CD14-positive monocyte (primary cell): ENCODE data around the gene TENT5C. TPM values are rescaled to one million over a fixed set of nuclear protein-coding genes. Genes with fewer than 3 reads are reported as not detected.

Experiments used
- DNase-seq, 3 donors: peaks; one replicate each; pipeline ENCODE4 v3.0.0-alpha.2; 2011 to 2022
- H2AFZ ChIP-seq: 2 replicates; pipeline ENCODE4 v1.6.0; 2012; ENCODE audit warnings: mild to moderate bottlenecking, low read depth, low read length, inconsistent platforms; ENCODE audit not compliant: insufficient read depth, poor library complexity, severe bottlenecking
- H3K27ac ChIP-seq, 2 donors: 1 replicate in 1 of 2; 2 replicates in 1 of 2; pipeline ENCODE4 v1.5.1; 2012 to 2013; ENCODE audit warnings: low read length in 2 of 2, control low read depth in 1 of 2, inconsistent platforms in 1 of 2, low read depth in 1 of 2, mild to moderate bottlenecking in 1 of 2
- H3K27me3 ChIP-seq, 2 donors: one replicate each; pipeline versions ENCODE4 v1.6.0 to v1.6.1; 2011 to 2013; ENCODE audit warnings: low read length in 2 of 2; ENCODE audit not compliant: control insufficient read depth in 2 of 2, insufficient read depth in 2 of 2
- H3K36me3 ChIP-seq, 2 donors: replicated peaks in 1 of 2; 1 replicate in 1 of 2; 2 replicates in 1 of 2; pipeline versions ENCODE4 v1.5.1 to v1.6.1; 2012 to 2013; ENCODE audit warnings: low read length in 2 of 2, control low read depth in 1 of 2, inconsistent platforms in 1 of 2, mild to moderate bottlenecking in 1 of 2; ENCODE audit not compliant: insufficient read depth in 2 of 2, control insufficient read depth in 1 of 2
- H3K4me1 ChIP-seq, 2 donors: 1 replicate in 1 of 2; 2 replicates in 1 of 2; pipeline versions ENCODE4 v1.5.1 to v1.6.1; 2012 to 2013; ENCODE audit warnings: low read length in 2 of 2, control low read depth in 1 of 2, inconsistent platforms in 1 of 2, mild to moderate bottlenecking in 1 of 2, moderate library complexity in 1 of 2; ENCODE audit not compliant: insufficient read depth in 2 of 2, control insufficient read depth in 1 of 2
- H3K4me2 ChIP-seq: replicated peaks from 2 replicates; pipeline ENCODE3; 2012; ENCODE audit warnings: low read length, moderate library complexity, mild to moderate bottlenecking; ENCODE audit not compliant: poor library complexity, severe bottlenecking; ENCODE audit errors: extremely low read depth
- H3K4me3 ChIP-seq, 3 experiments: fragments of 200-600 bp in 1 of 3; sonication (generic) in 1 of 3; replicated peaks in 1 of 3; 1 replicate in 2 of 3; 2 replicates in 1 of 3; pipeline ENCODE4 v1.5.1; 2011 to 2013; ENCODE audit warnings: low read length in 3 of 3, mild to moderate bottlenecking in 3 of 3, control low read depth in 2 of 3, low read depth in 2 of 3, inconsistent platforms in 1 of 3, moderate library complexity in 1 of 3
- H3K79me2 ChIP-seq: 2 replicates; pipeline ENCODE4 v1.6.0; 2012; ENCODE audit warnings: mild to moderate bottlenecking, control low read depth, inconsistent platforms, low read length, moderate library complexity; ENCODE audit not compliant: insufficient read depth
- H3K9ac ChIP-seq: 2 replicates; pipeline ENCODE4 v1.6.0; 2017; ENCODE audit warnings: low read length, mild to moderate bottlenecking; ENCODE audit not compliant: insufficient read depth, poor library complexity, severe bottlenecking
- H3K9me3 ChIP-seq, 2 donors: replicated peaks in 1 of 2; 1 replicate in 1 of 2; 2 replicates in 1 of 2; pipeline versions ENCODE4 v1.5.1 to v1.6.1; 2012 to 2013; ENCODE audit warnings: low read length in 2 of 2, control low read depth in 1 of 2; ENCODE audit not compliant: control insufficient read depth in 1 of 2, insufficient read depth in 1 of 2
- H4K20me1 ChIP-seq: 2 replicates; pipeline ENCODE4 v1.6.0; 2012; ENCODE audit warnings: mild to moderate bottlenecking, low read length, control low read depth, moderate library complexity; ENCODE audit not compliant: insufficient read depth
- H3K27ac Mint-ChIP-seq, 7 donors: one replicate each; pipeline ENCODE4 v1.8.0; 2020; ENCODE audit warnings: mild to moderate bottlenecking in 7 of 7, mixed read lengths in 7 of 7, moderate library complexity in 6 of 7, inconsistent platforms in 2 of 7
- H3K27me3 Mint-ChIP-seq, 3 donors: one replicate each; pipeline ENCODE4 v1.8.0; 2021 to 2022; ENCODE audit warnings: low read depth in 3 of 3, mild to moderate bottlenecking in 3 of 3, mixed read lengths in 3 of 3, moderate library complexity in 3 of 3, inconsistent platforms in 1 of 3
- H3K36me3 Mint-ChIP-seq, 2 donors: one replicate each; pipeline ENCODE4 v1.8.0; 2020; ENCODE audit warnings: mixed read lengths in 2 of 2, inconsistent platforms in 1 of 2, mild to moderate bottlenecking in 1 of 2
- H3K4me1 Mint-ChIP-seq: one replicate; pipeline ENCODE4 v1.8.0; 2020; ENCODE audit warnings: mild to moderate bottlenecking, mixed read lengths
- H3K4me3 Mint-ChIP-seq, 2 donors: one replicate each; pipeline ENCODE4 v1.8.0; 2020; ENCODE audit warnings: mild to moderate bottlenecking in 2 of 2, mixed read lengths in 2 of 2, moderate library complexity in 1 of 2
- H3K9me3 Mint-ChIP-seq, 7 donors: one replicate each; pipeline ENCODE4 v1.8.0; 2020 to 2022; ENCODE audit warnings: mixed read lengths in 7 of 7, mild to moderate bottlenecking in 6 of 7, moderate library complexity in 6 of 7, inconsistent platforms in 2 of 7
- CTCF ChIP-seq: fragments of 200-600 bp; IDR thresholded peaks from one replicate; pipeline ENCODE4 v1.8.0; 2022; ENCODE audit warnings: antibody characterized with exemption, mild to moderate bottlenecking
- WGBS: methylation state at CpG from one replicate; pipeline ENCODE4 v1.1.5; 2013; ENCODE audit warnings: missing lambda C conversion rate; ENCODE audit not compliant: insufficient coverage; 5-methylcytosine and 5-hydroxymethylcytosine counted together
- intact Hi-C, 2 donors: fragments of 100-400 bp; cut with micrococcal nuclease; formaldehyde crosslinking; loops; one replicate each; pipeline versions ENCODE4 v1.15.0 to v1.15.1; 2023
- polyA plus RNA-seq, 3 donors: library from polyadenylated mRNA; depleted of rRNA in 1 of 3; unstranded in 2 of 3; stranded (reverse) in 1 of 3; fragments of 300-500 nt in 2 of 3; fragments of >200 nt in 1 of 3; fragmentation: Illumina TruSeq in 2 of 3; gene quantifications; 1 replicate in 2 of 3; 2 replicates in 1 of 3; pipeline ENCODE4 v1.2.3, GENCODE V29; 2012 to 2021

Gene TENT5C
- polyA plus RNA-seq, 3 donors = 0.17 to 0.69 (median 0.27) TPM

GRCh38 chr1:117642963-117643362, 37.1 kb downstream of the TENT5C start:
- H3K36me3 Mint-ChIP-seq = no peaks in the 10 kb centered on the region
- no peaks in the 10 kb centered on the region for H3K4me1 ChIP-seq
- no peak overlapping the region for H3K4me3 ChIP-seq
- no peak overlapping the region for H3K4me3 Mint-ChIP-seq
- no peak for TF ChIP-seq CTCF
- H3K27ac Mint-ChIP-seq = no peak overlapping the region
- peaks cover 0 to 2% (median 1%) of the 10 kb centered on the region in 3 donors for H3K27me3 Mint-ChIP-seq
- peaks cover 8% of the 10 kb centered on the region for H3K4me1 Mint-ChIP-seq
- no peak for DNase-seq
- intact Hi-C loops = no loop called here
- no peaks in the 10 kb centered on the region for H3K79me2 ChIP-seq
- no peaks in the 10 kb centered on the region for H3K36me3 ChIP-seq
- no peak overlapping the region for H2AFZ ChIP-seq
- no peak overlapping the region for H3K9ac ChIP-seq
- peaks cover 0 to 2% (median 0%) of the 10 kb centered on the region in 7 donors for H3K9me3 Mint-ChIP-seq
- H3K27me3 ChIP-seq = no peaks in the 10 kb centered on the region
- no peak overlapping the region for H3K4me2 ChIP-seq
- no CpG with 5 or more reads among the region's 4 CpGs for WGBS
- no peaks in the 10 kb centered on the region for H4K20me1 ChIP-seq
- H3K27ac ChIP-seq = no peak overlapping the region
- no peaks in the 10 kb centered on the region for H3K9me3 ChIP-seq

- H3K4me1 ChIP-seq = no peaks in the 10 kb centered on the region
- no peak overlapping the region for H2AFZ ChIP-seq
- H3K9ac ChIP-seq = no peak overlapping the region
- no CpG with 5 or more reads among the region's 2 CpGs for WGBS
- no peaks in the 10 kb centered on the region for H3K27me3 ChIP-seq
- no peak for TF ChIP-seq CTCF
- H3K9me3 Mint-ChIP-seq = peaks cover 0 to 2% (median 0%) of the 10 kb centered on the region in 7 donors
- no peak for DNase-seq
- intact Hi-C loops = no loop called here
- H3K36me3 ChIP-seq = no peaks in the 10 kb centered on the region
- peaks cover 0 to 2% (median 1%) of the 10 kb centered on the region in 3 donors for H3K27me3 Mint-ChIP-seq
- no peak overlapping the region for H3K4me2 ChIP-seq
- H4K20me1 ChIP-seq = no peaks in the 10 kb centered on the region
- no peaks in the 10 kb centered on the region for H3K9me3 ChIP-seq
- H3K36me3 Mint-ChIP-seq = no peaks in the 10 kb centered on the region
- H3K4me3 ChIP-seq = no peak overlapping the region
- H3K27ac ChIP-seq = no peak overlapping the region
- no peak overlapping the region for H3K4me3 Mint-ChIP-seq
- H3K79me2 ChIP-seq = no peaks in the 10 kb centered on the region
- peaks cover 8% of the 10 kb centered on the region for H3K4me1 Mint-ChIP-seq
- H3K27ac Mint-ChIP-seq = no peak overlapping the region
These were observed 37.8 kb downstream of the TENT5C start for GRCh38 chr1:117643601-117644000.
